ENCODE results near the gene ARL2.
A peak's percentile ranks its signal among the peaks of the same experiment; 100 is the strongest.
"Not testable (repeated sequence)": the region's sequence is repeated elsewhere in the genome, so short reads cannot be mapped to it uniquely, and the experiment has no call there.

Gene ARL2

GRCh38 chr11:65008016-65008415, 5.9 kb upstream of the ARL2 start:
- DNase-seq: no peak

- DNase-seq: no peak
Observed at GRCh38 chr11:65008873-65009272, 5.1 kb upstream of the ARL2 start.

- peak; percentile 90 for DNase-seq
Observed at GRCh38 chr11:65013130-65013887, 651 bp upstream of the ARL2 start.

- DNase-seq: no peak
Observed at GRCh38 chr11:65014726-65015227, 817 bp downstream of the ARL2 start.

GRCh38 chr11:65016705-65017104, 2.7 kb downstream of the ARL2 start:
- DNase-seq: no peak

- no peak for DNase-seq
Observed at GRCh38 chr11:65017937-65018336, 4.0 kb downstream of the ARL2 start.

- no peak for DNase-seq
Observed at GRCh38 chr11:65019824-65020223, 5.9 kb downstream of the ARL2 start.

GRCh38 chr11:65021003-65021402, 7.0 kb downstream of the ARL2 start:
- no peak for DNase-seq

- DNase-seq: no peak
Observed at GRCh38 chr11:65021509-65021908, 7.5 kb downstream of the ARL2 start.

GRCh38 chr11:65023502-65023901, 9.5 kb downstream of the ARL2 start:
- not testable (repeated sequence) for DNase-seq

GRCh38 chr11:65026810-65027209, 12.8 kb downstream of the ARL2 start:
- DNase-seq: no peak

GRCh38 chr11:65027213-65028067, 13.5 kb downstream of the ARL2 start, which contains the start of gene SNX15:
SNX15 (plus strand) TSS chr11:65027439; CDS start chr11:65027538, 99 bp downstream.
- DNase-seq: peak; percentile 97

GRCh38 chr11:65032216-65032615, 18.3 kb downstream of the ARL2 start:
- no peak for DNase-seq

- DNase-seq: no peak
Observed at GRCh38 chr11:65034423-65034822, 20.5 kb downstream of the ARL2 start.

GRCh38 chr11:65035579-65035978, 21.6 kb downstream of the ARL2 start:
- no peak for DNase-seq

- DNase-seq: no peak
Observed at GRCh38 chr11:65036931-65037330, 23.0 kb downstream of the ARL2 start.

- no peak for DNase-seq
Observed at GRCh38 chr11:65040520-65040846, 26.5 kb downstream of the ARL2 start.

- DNase-seq: peak; percentile 94
Observed at GRCh38 chr11:65040847-65041622, 27.1 kb downstream of the ARL2 start, which contains the start of gene SAC3D1. SAC3D1 (plus strand) TSS chr11:65041210; CDS start chr11:65041293, 83 bp downstream.

- DNase-seq: no peak
Observed at GRCh38 chr11:65042891-65043290, 28.9 kb downstream of the ARL2 start.

- DNase-seq: peak; percentile 22
Observed at GRCh38 chr11:65043881-65044501, 30.0 kb downstream of the ARL2 start.

GRCh38 chr11:65045061-65045460, 31.1 kb downstream of the ARL2 start:
- no peak for DNase-seq

GRCh38 chr11:65045728-65046127, 31.8 kb downstream of the ARL2 start:
- no peak for DNase-seq
